Mammary epithelial cell (primary cell): ENCODE data around the gene NPFFR1.

ENCODE experiments used
- CTCF ChIP-seq, 2 donors: IDR thresholded peaks in 1 of 2; conservative IDR thresholded peaks in 1 of 2; 2 replicates each; pipeline ENCODE4 v1.5.1; 2011 to 2012; ENCODE audit warnings: inconsistent platforms in 2 of 2, low read length in 2 of 2, mild to moderate bottlenecking in 2 of 2, control low read depth in 1 of 2, low read depth in 1 of 2; ENCODE audit not compliant: insufficient read depth in 1 of 2; ENCODE audit errors: extremely low read depth in 1 of 2
- EZH2 ChIP-seq: IDR thresholded peaks from 2 replicates; pipeline ENCODE4 v1.6.1; 2012; ENCODE audit warnings: low read length, inconsistent platforms, borderline replicate concordance

GRCh38 chr10:70265032-70265689 is 18.6 kb downstream of the NPFFR1 start:
- TF ChIP-seq EZH2 (no peak), CTCF (conservative IDR thresholded peaks at IDR 0.05 in 1 of 2, IDR thresholded peaks at IDR 0.05 in 1 of 2; ENCODE audit: extremely low read depth in 1 of 2, insufficient read depth in 1 of 2, low read depth in 1 of 2, low read length in 2 of 2) (peak; percentile 14 to 44)
